HFFc6 (cell line): ENCODE results near the gene KRTAP5-8. TPM values are rescaled to one million over a fixed set of nuclear protein-coding genes. Genes with fewer than 3 reads are reported as not detected.
A peak's percentile ranks its signal among the peaks of the same experiment; 100 is the strongest.
"Not testable (repeated sequence)": the region's sequence is repeated elsewhere in the genome, so short reads cannot be mapped to it uniquely, and the experiment has no call there.

Experiments used
- DNase-seq: peaks from one replicate; pipeline ENCODE4 v3.0.0-alpha.2; 2018
- H3K27ac Mint-ChIP-seq: 2 replicates; pipeline ENCODE4 v1.8.0; 2020; ENCODE audit warnings: mild to moderate bottlenecking, mixed read lengths
- H3K27me3 Mint-ChIP-seq: 2 replicates; pipeline ENCODE4 v1.8.0; 2021; ENCODE audit warnings: mild to moderate bottlenecking, moderate library complexity, mixed read lengths; ENCODE audit not compliant: insufficient read depth
- H3K36me3 Mint-ChIP-seq: 2 replicates; pipeline ENCODE4 v1.8.0; 2021; ENCODE audit warnings: low read depth, mixed read lengths
- H3K4me1 Mint-ChIP-seq: 2 replicates; pipeline ENCODE4 v1.8.0; 2020; ENCODE audit warnings: low read depth, mixed read lengths
- H3K4me3 Mint-ChIP-seq: 2 replicates; pipeline ENCODE4 v1.8.0; 2020; ENCODE audit warnings: mild to moderate bottlenecking, moderate library complexity, mixed read lengths
- H3K9me3 Mint-ChIP-seq: 2 replicates; pipeline ENCODE4 v1.8.0; 2020; ENCODE audit warnings: mild to moderate bottlenecking, mixed read lengths
- long read RNA-seq: library from polyadenylated mRNA; unstranded; transcript quantifications from one replicate; pipeline ENCODE4 v2.0.0, GENCODE V29; 2019
- total RNA-seq, 6 experiments: library from RNA; stranded (reverse); fragmentation: NEBNext Ultra II Directional; extraction: Animal tissue kit (Norgen Biotek cat#: 25700); gene quantifications; 2 replicates in 1 of 6; 3 replicates in 5 of 6; pipeline ENCODE4 v1.2.3, GENCODE V29; 2021
- TF ChIP-seq, protein P1 (sequence below): fragments of 200-600 bp; sonication (generic); IDR thresholded peaks from 2 replicates; pipeline ENCODE4 v1.5.0; 2021; ENCODE audit warnings: antibody characterized with exemption, mild to moderate bottlenecking

Gene KRTAP5-8, protein sequence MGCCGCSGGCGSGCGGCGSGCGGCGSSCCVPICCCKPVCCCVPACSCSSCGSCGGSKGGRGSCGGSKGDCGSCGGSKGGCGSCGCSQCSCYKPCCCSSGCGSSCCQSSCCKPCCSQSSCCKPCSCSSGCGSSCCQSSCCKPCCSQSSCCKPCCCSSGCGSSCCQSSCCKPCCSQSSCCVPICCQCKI
- not detected for total RNA-seq
- long read RNA-seq = 0 reads

DNA sequence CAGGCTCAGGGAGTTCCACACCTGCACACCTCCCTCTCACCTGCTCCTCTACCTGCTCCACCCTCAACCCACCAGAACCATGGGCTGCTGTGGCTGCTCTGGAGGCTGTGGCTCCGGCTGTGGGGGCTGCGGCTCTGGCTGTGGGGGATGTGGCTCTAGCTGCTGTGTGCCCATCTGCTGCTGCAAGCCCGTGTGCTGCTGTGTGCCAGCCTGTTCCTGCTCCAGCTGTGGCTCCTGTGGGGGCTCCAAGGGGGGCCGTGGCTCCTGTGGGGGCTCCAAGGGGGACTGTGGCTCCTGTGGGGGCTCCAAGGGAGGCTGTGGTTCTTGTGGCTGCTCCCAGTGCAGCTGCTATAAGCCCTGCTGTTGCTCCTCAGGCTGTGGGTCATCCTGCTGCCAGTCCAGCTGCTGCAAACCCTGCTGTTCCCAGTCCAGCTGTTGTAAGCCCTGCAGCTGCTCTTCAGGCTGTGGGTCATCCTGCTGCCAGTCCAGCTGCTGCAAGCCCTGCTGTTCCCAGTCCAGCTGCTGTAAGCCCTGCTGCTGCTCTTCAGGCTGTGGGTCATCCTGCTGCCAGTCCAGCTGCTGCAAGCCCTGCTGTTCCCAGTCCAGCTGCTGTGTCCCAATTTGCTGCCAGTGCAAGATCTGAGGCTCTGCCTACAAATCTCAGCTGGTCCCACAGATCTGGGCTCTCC lies at the start of gene KRTAP5-8:
Gene KRTAP5-8 (plus strand): TSS at position 49 of the 689 bp plus-strand sequence. CDS start 31 bp downstream, at position 80.
- DNase-seq, H3K27ac Mint-ChIP-seq: not testable (repeated sequence)

DNA sequence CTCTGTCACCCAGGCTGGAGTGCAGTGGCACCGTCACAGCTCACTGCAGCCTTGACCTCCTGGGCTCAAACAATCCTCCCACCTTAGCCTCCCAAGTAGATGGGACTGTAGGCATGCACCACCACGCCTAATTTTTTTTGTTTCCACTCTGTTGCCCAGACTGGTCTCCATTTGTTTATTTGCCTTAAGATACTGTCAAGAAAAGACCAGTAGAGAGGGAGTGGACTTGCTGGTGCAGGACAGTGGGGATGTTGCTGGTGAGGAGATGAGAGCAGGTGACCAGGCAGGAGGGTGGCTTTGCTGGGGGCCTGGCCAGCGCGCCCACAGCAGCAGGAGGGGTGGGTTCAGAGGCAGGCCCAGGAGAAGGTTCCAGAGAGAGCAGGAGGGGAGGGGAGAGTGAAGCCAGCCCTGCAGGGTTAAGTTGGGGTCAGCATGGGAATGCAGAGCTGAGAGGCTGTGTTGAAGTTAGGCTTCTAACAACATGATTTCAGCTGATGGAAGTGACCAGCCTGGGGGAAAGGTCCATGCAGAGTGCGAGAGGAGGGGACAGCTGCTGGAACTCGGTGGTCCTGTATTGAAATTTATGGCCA lies 49.0 kb upstream of the KRTAP5-8 start:
- H3K4me3 Mint-ChIP-seq = no peak overlapping the region
- TF ChIP-seq, protein P1, sequence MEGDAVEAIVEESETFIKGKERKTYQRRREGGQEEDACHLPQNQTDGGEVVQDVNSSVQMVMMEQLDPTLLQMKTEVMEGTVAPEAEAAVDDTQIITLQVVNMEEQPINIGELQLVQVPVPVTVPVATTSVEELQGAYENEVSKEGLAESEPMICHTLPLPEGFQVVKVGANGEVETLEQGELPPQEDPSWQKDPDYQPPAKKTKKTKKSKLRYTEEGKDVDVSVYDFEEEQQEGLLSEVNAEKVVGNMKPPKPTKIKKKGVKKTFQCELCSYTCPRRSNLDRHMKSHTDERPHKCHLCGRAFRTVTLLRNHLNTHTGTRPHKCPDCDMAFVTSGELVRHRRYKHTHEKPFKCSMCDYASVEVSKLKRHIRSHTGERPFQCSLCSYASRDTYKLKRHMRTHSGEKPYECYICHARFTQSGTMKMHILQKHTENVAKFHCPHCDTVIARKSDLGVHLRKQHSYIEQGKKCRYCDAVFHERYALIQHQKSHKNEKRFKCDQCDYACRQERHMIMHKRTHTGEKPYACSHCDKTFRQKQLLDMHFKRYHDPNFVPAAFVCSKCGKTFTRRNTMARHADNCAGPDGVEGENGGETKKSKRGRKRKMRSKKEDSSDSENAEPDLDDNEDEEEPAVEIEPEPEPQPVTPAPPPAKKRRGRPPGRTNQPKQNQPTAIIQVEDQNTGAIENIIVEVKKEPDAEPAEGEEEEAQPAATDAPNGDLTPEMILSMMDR = no peak
- H3K27me3 Mint-ChIP-seq = no peaks in the 10 kb centered on the region; the same call in 1 of the 2 replicates
- H3K27ac Mint-ChIP-seq = no peak overlapping the region
- no peaks in the 10 kb centered on the region for H3K9me3 Mint-ChIP-seq
- H3K4me1 Mint-ChIP-seq = peaks cover 20% of the 10 kb centered on the region
- DNase-seq = no peak
- H3K36me3 Mint-ChIP-seq = peaks cover 53% of the 10 kb centered on the region

More for the DNA sequence above, at the start of gene KRTAP5-8:
- H3K9me3 Mint-ChIP-seq, H3K4me3 Mint-ChIP-seq, H3K4me1 Mint-ChIP-seq, H3K36me3 Mint-ChIP-seq: not testable (repeated sequence)
- H3K27me3 Mint-ChIP-seq = peaks cover 25% of the 10 kb centered on the region

DNA sequence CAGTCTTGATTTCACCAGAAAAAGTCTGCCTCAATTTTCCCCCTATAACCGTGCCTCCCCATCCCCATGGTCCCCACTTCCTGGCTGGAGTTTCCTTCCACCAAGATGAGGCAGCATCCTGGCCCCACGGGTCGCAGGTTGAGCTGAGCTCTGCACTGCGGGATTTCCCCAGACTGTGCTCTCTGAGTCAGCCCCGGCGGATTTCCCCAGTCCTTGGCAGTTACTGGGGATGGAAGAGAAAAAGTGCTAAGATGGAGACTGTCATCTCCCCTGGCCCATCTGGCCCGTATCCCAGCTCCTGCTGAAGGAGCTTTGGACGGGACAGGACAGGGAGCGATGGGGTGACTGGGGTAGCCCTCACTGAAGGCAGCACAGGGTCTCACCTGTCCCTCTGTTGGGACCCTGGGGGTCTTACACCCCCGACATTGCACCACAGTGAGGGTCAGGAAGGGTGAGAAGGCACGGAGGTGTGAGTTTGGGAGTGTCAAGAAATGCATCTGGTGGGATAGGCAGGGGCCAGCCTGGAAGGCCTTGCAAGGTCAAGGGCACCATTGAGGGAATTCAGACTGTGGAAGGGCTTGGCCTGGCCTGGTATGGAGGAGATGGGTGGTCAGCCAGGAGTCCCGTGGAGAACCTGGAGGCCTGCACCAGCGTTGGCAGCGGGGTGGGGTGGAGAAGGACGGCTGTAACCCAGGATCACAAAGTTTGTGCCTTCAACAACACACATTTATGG lies 48.3 kb upstream of the KRTAP5-8 start:
- Mint-ChIP-seq H3K9me3 (no peaks in the 10 kb centered on the region), H3K36me3 (peaks cover 48% of the 10 kb centered on the region), H3K4me3 (no peak overlapping the region), H3K27me3 (no peaks in the 10 kb centered on the region), H3K4me1 (peaks cover 20% of the 10 kb centered on the region), H3K27ac (no peak overlapping the region; the same call in 1 of the 2 replicates)
- peak; percentile 2 for DNase-seq
- TF ChIP-seq, protein P1 = no peak

DNA sequence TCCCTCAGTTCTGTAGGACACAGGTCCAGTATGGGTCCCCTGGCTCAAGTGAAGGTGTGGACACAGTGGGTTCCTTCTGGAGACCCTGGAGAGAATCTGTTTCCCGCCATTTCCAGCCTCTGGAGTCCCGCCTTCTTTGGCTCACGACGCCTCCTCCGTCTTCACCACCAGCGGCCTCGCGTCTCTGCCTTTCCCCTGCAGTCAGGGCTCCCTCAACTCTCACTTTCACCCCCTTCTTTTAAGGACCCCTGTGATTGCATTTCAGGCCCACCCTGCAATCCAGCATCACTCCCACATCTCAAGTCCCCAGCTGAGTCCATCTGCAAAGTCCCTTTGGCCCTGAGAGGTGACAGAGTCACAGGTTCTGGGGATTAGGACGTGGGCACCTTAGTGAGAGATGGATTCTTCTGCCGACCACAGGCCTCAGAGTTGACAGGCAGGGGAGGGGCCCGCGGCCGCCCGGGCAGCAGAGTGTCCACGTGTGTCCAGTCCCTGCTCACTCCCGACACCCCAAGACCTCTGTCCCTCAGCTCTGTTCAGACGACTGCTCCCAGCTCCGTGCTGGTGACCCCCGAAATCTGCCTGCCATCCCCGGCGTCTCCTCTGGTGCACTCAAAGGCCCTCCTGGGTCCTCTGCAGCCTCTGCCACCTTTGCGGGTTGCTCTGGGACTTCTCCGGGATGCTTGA lies 47.6 kb upstream of the KRTAP5-8 start:
- Mint-ChIP-seq H3K9me3 (no peaks in the 10 kb centered on the region), H3K36me3 (peaks cover 50% of the 10 kb centered on the region), H3K4me1 (peaks cover 20% of the 10 kb centered on the region), H3K27me3 (no peaks in the 10 kb centered on the region), H3K4me3 (no peak overlapping the region), H3K27ac (peak overlapping the region; percentile 41; the same call in 1 of the 2 replicates)
- TF ChIP-seq, protein P1 = no peak
- DNase-seq = no peak

DNA sequence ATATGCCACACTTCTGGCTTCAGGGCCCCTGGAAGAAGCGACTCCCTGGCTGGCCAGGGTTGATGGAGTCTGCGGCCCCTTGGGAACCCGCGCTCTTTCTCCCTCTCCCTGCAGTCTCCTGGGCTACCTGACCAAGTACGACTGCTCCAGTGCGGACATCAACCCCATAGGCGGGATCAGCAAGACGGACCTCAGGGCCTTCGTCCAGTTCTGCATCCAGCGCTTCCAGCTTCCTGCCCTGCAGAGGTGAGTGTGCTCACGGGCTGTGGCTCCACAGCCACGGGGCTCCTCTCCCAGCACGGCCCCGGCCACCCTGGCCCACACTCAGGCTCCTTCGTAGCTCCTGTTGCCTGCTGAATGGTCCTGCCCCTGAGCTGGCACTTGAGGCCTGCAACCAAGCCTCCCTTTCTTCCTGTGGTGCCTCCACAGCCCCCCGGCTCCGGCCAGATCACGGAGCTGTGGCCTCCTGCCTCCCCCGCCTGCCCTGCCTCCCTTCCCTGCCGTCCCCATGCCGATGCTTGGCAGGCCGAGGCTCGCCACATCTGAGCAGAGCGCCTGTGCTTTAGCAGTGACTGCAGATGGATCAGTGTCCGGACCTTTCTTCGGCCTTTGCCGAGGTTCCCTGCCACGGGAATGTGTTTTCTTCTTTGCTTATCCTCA lies 47.0 kb upstream of the KRTAP5-8 start:
- Mint-ChIP-seq H3K27me3 (no peaks in the 10 kb centered on the region), H3K36me3 (peaks cover 49% of the 10 kb centered on the region), H3K27ac (no peak overlapping the region), H3K9me3 (no peaks in the 10 kb centered on the region), H3K4me3 (no peak overlapping the region), H3K4me1 (peaks cover 20% of the 10 kb centered on the region)
- DNase-seq = no peak
- TF ChIP-seq, protein P1 = no peak
